RCC 7860 (cell line): ENCODE measurements around the gene PPP1R1A.

Experiments used
- DNase-seq: peaks from one replicate; pipeline ENCODE4 v3.0.0-alpha.2; 2015; ENCODE audit warnings: low spot score
- FAIRE-seq: peaks from 2 replicates; lab custom pipeline; 2012; peaks lifted over from hg19 to GRCh38; lab: Jason Lieb, UNC

PPP1R1A gene

GRCh38 chr12:54538136-54538700 is 50.2 kb downstream of the PPP1R1A start:
- DNase-seq, result no peak
- FAIRE-seq, result no peak

GRCh38 chr12:54535474-54535873 is 53.0 kb downstream of the PPP1R1A start:
- FAIRE-seq, result no peak

GRCh38 chr12:54529581-54529980 is 58.9 kb downstream of the PPP1R1A start:
- no peak for FAIRE-seq
- DNase-seq, result no peak

More at GRCh38 chr12:54535474-54535873, 53.0 kb downstream of the PPP1R1A start:
- DNase-seq, result no peak
